GM12873 (cell line): ENCODE results near the gene TBCD.

Experiments
- TF ChIP-seq, protein P1 (sequence below): IDR thresholded peaks from 2 replicates; pipeline ENCODE4 v1.5.1; 2012; ENCODE audit warnings: low read depth, mild to moderate bottlenecking, moderate library complexity, low read length, control low read depth; ENCODE audit not compliant: insufficient read depth; ENCODE audit errors: missing control alignments

Gene TBCD

DNA sequence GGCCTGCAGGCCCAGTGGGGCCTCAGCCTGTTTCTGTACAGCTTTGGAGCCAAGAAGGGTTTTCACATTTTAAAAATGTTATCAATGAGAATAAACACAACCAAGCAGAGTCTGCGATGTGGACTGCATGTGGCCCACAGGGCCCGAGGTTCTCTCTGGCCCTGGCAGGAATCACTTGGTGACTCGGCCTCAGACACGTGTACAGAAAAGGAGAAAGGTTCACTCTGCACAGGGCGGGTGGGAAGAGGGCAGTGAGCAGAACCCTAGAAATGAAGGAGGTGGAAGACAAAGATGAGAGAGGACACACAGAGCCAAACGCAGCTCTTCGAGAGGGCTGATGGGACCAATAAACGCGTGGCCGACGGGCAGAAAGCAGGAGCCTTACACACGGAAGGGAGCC, 99.5 kb downstream of the TBCD start:
- TF ChIP-seq, protein P1, sequence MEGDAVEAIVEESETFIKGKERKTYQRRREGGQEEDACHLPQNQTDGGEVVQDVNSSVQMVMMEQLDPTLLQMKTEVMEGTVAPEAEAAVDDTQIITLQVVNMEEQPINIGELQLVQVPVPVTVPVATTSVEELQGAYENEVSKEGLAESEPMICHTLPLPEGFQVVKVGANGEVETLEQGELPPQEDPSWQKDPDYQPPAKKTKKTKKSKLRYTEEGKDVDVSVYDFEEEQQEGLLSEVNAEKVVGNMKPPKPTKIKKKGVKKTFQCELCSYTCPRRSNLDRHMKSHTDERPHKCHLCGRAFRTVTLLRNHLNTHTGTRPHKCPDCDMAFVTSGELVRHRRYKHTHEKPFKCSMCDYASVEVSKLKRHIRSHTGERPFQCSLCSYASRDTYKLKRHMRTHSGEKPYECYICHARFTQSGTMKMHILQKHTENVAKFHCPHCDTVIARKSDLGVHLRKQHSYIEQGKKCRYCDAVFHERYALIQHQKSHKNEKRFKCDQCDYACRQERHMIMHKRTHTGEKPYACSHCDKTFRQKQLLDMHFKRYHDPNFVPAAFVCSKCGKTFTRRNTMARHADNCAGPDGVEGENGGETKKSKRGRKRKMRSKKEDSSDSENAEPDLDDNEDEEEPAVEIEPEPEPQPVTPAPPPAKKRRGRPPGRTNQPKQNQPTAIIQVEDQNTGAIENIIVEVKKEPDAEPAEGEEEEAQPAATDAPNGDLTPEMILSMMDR, result no peak

DNA sequence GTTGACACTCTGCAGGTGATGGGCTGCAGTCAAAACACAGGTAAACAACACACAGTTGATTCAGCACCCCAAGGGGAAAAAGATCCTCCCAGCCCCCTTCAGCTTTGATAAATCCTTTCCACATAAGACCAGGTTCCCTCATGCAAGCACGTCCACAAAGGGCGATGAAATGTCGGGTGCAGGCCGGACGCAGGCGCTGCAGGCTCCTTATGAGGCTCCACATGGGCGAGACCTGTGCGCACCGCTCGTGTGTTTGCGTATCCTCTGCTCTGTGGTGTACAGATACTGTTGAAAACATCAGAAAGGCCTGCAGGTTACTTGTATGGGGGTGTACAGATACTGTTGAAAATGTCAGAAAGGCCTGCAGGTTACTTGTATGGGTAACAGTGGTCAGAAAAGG, 102.4 kb downstream of the TBCD start:
- TF ChIP-seq, protein P1, result no peak

DNA sequence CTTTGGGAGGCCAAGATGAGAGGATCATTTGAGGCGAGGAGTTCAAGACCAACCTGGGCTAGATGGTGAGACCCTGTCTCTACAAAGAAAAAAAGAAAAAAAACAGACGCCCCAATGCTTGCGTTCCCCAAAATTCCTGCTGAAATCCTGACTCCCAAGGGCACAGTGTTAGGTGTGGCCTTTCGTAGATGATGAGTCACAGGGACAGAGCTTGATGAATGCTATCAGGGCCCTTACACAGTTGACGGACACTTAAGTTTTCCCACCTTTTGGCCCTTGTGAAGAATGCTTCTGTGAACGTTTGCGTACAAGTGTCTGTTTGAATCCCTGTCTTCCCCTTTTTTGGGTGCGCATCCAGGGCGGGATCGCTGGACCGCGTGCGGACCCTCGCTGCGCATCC, 104.5 kb downstream of the TBCD start:
- TF ChIP-seq, protein P1, result no peak

DNA sequence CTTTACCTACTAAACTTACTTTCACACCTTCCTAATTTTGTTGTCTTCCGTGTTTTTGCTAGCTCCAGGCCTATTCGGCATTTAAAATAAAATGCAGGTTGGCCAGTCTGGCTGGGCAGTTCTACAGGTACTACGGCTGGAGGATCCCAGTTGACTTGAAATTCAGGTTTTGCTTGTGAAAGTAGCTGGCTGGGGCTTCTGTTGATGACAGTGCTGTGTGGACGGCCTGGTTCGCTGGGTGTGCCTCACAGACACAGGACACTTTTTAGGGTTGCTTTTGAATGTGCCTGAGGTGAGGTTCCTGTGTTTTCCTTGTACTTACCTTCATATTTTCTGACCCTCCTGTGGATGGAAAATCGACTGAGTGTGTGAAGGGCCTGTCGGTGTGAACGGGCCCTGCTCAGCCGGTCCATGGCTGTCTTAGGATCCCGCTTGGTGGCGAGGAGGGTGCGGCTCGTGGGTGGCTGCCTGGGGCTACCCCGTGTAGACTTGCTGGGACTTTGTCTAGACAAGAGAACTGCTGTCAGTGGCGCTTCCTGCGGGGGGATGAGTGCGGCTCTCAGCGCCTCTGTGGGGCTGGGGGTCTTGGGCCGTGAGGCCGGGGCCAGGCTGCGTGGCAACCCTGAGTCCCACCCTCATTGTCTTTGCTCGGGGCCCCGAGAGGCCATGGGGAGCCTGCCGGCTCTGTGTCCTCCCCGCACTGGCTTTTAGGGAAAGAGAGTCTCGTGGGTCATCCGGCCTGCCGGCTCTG, 106.7 kb downstream of the TBCD start:
- TF ChIP-seq, protein P1, result no peak

DNA sequence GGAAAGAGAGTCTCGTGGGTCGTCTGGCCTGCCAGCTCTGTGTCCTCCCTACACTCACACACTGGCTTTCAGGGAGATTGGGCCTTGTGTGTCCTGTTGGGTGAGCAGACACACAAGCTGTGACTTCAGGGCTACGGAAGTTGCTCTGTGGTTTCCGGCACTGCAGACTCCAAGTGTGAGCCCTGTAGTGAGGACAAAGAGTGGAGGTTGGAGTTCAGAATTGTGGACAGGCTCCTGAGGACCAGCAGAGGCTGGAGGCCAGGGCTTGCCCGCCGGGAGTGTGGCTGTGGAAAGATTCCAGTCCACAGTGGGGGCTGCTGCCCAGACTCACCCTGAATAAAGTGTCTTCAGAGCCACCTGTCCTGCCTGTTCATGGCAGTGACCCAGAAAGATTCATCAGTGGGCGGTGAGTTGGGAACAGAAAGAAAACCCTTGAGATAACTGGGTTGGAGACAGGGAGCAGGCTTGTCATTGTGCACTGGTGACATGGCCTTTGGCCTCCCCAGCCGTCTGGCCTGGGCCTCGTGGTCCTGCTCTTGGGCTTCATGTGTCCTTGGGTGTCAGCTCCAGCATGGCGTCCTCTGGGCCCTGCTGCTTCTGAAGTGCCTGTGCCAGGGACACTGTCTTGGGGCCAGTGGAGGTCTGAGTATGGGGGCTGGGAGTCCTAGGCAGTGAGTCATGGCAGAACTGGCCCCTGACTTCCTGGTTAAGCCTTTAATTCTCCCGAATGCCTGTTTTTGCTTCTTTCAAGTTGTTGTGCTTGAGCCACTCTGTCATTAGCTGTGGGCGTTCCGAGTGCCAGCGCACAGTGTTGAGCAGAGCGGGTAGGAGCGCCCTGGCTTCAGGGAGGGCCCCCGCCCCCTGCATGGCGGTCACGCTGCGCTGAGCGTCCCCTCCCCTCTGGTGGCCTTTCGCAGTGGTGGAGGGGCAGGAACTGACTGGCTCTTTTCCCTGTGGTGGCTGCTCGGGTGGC, 107.9 kb downstream of the TBCD start:
- TF ChIP-seq, protein P1, result no peak

DNA sequence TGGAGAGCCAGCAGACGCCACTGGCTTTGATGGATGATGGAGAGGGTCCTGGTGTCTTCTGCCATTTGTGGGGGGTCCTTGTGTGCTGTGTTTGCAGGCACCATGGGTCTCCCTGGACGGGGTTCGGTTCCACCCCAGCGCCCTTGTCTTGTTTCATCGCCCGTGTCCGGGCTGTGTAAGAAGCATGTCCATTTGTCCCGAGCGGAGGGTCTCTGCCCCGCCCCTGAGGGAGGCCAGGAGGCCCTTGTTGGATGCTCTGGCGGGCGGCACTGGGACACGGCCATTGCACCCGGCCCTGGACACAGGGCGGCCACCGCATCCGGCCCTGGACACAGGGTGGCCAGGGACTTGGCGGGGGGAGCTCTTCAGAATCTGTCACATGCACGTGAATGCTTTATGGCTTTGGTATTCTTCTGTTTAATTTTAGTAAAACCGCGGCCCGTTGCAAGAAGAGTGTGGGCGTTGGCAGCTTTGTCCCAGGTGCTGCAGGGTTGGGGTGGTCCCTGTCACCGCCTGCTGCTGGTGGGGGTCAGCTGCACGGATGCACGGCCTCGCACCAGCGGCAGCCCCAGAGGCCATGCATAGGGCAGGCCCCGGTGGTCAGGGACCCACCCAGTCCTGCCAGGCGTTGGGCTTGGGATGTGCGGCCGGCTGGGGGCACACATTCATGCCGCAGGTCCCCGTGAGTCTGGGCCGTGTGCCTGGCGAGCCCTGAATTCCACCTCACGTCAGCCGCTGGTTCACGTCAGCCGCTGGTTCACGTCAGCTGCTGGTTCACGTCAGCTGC, 108.9 kb downstream of the TBCD start:
- TF ChIP-seq, protein P1, result no peak
